SK-N-SH (cell line): Measurements from ENCODE around the gene ATE1. TPM values are rescaled to one million over a fixed set of nuclear protein-coding genes. Genes with fewer than 3 reads are reported as not detected.

ENCODE experiments used
- CTCF ChIA-PET: fragments of 300-600, 350-600 bp; formaldehyde crosslinking; extraction: SDS; loops from one replicate; lab custom pipeline; 2021; lab: Yijun Ruan, JAX
- POLR2A ChIA-PET: fragments of 350-600 bp; sonication (Branson Sonifier 250); formaldehyde crosslinking; extraction: SDS; loops from one replicate; lab custom pipeline; 2020; ENCODE audit warnings: antibody characterized with exemption, inconsistent platforms; lab: Yijun Ruan, JAX
- DNase-seq: peaks from one replicate; pipeline ENCODE4 v3.0.0; 2012
- H2AFZ ChIP-seq: fragments of 200-600 bp; sonication (generic); 2 replicates; pipeline ENCODE4 v1.8.1; 2016; ENCODE audit warnings: antibody characterized with exemption, mild to moderate bottlenecking, low read depth
- H3F3A ChIP-seq: fragments of 200-600 bp; sonication (generic); replicated peaks from 2 replicates; pipeline ENCODE3; 2016; ENCODE audit warnings: antibody characterized with exemption, mild to moderate bottlenecking; ENCODE audit not compliant: insufficient read depth
- H3K27ac ChIP-seq, 2 experiments: fragments of 200-500 bp in 1 of 2; fragments of 200-600 bp in 1 of 2; sonication (Bioruptor generic) in 1 of 2; sonication (generic), shearing (Covaris generic) in 1 of 2; 2 replicates each; pipeline versions ENCODE4 v1.5.1 to v1.6.1; 2014 to 2016; ENCODE audit warnings: low read depth in 2 of 2, inconsistent platforms in 1 of 2, low read length in 1 of 2, mild to moderate bottlenecking in 1 of 2, mixed read lengths in 1 of 2
- H3K27me3 ChIP-seq: fragments of 200-600 bp; sonication (generic), shearing (Covaris generic); 2 replicates; pipeline ENCODE4 v1.6.1; 2016; ENCODE audit warnings: mixed run types; ENCODE audit not compliant: insufficient read depth
- H3K36me3 ChIP-seq, 2 experiments: fragments of 200-500 bp in 1 of 2; fragments of 200-600 bp in 1 of 2; sonication (Bioruptor generic) in 1 of 2; sonication (generic) in 1 of 2; replicated peaks in 1 of 2; 2 replicates each; pipeline versions ENCODE3 to v1.5.1; 2014 to 2016; ENCODE audit warnings: low read length in 1 of 2, mild to moderate bottlenecking in 1 of 2; ENCODE audit not compliant: insufficient read depth in 2 of 2, control insufficient read depth in 1 of 2
- H3K4me1 ChIP-seq, 2 experiments: fragments of 200-500 bp in 1 of 2; fragments of 200-600 bp in 1 of 2; sonication (Bioruptor generic) in 1 of 2; sonication (generic), shearing (Covaris generic) in 1 of 2; 2 replicates each; pipeline versions ENCODE4 v1.5.1 to v1.6.1; 2014 to 2016; ENCODE audit warnings: low read depth in 1 of 2, low read length in 1 of 2, mixed run types in 1 of 2; ENCODE audit not compliant: insufficient read depth in 2 of 2, control insufficient read depth in 1 of 2
- H3K4me2 ChIP-seq: fragments of 200-600 bp; sonication (generic), shearing (Covaris generic); 2 replicates; pipeline ENCODE4 v1.6.1; 2017; ENCODE audit warnings: mixed run types
- H3K4me3 ChIP-seq, 2 experiments: fragments of 200-500 bp in 1 of 2; fragments of 200-600 bp in 1 of 2; sonication (Bioruptor generic) in 1 of 2; sonication (generic), shearing (Covaris generic) in 1 of 2; 2 replicates each; pipeline versions ENCODE4 v1.5.1 to v1.8.1; 2014 to 2016; ENCODE audit warnings: low read depth in 2 of 2, inconsistent platforms in 1 of 2, low read length in 1 of 2, mild to moderate bottlenecking in 1 of 2, mixed read lengths in 1 of 2, moderate library complexity in 1 of 2
- H3K79me2 ChIP-seq: fragments of 200-600 bp; sonication (generic); 2 replicates; pipeline ENCODE4 v1.8.1; 2017; ENCODE audit warnings: mild to moderate bottlenecking; ENCODE audit not compliant: insufficient read depth
- H3K9ac ChIP-seq: fragments of 200-600 bp; sonication (generic); 2 replicates; pipeline ENCODE4 v1.6.1; 2017; ENCODE audit warnings: mixed run types
- H3K9me2 ChIP-seq: fragments of 200-600 bp; sonication (generic); 2 replicates; pipeline ENCODE4 v1.6.1; 2017; ENCODE audit warnings: mixed run types
- H3K9me3 ChIP-seq: fragments of 200-600 bp; sonication (generic); 2 replicates; pipeline ENCODE4 v1.6.1; 2017; ENCODE audit warnings: mixed run types, mild to moderate bottlenecking, moderate library complexity
- H4K20me1 ChIP-seq: fragments of 200-600 bp; sonication (generic); 2 replicates; pipeline ENCODE4 v1.6.1; 2017; ENCODE audit warnings: mild to moderate bottlenecking, mixed run types; ENCODE audit not compliant: insufficient read depth
- CHD2 ChIP-seq: fragments of 150-350 bp; IDR thresholded peaks from 2 replicates; pipeline ENCODE4 v1.6.1; 2018; ENCODE audit warnings: low read length; ENCODE audit not compliant: partially characterized antibody
- CTCF ChIP-seq: fragments of 200-600 bp; sonication (generic); IDR thresholded peaks from 2 replicates; pipeline ENCODE4 v1.6.1; 2017; ENCODE audit warnings: antibody characterized with exemption, mild to moderate bottlenecking, moderate library complexity
- ELF1 ChIP-seq: IDR thresholded peaks from 2 replicates; pipeline ENCODE4 v1.4.0; 2012
- EZH2phosphoT487 ChIP-seq: fragments of 200-600 bp; sonication (generic); IDR thresholded peaks from 2 replicates; pipeline ENCODE4 v1.6.1; 2017; ENCODE audit warnings: low read depth, mixed run types, mild to moderate bottlenecking, antibody characterized with exemption, moderate library complexity, borderline replicate concordance
- FOXM1 ChIP-seq: IDR thresholded peaks from 2 replicates; pipeline ENCODE4 v1.4.0; 2012; ENCODE audit warnings: low read depth, mild to moderate bottlenecking
- GATA2 ChIP-seq: sonication (generic); formaldehyde crosslinking; IDR thresholded peaks from 2 replicates; pipeline ENCODE4 v1.5.0; 2020; ENCODE audit warnings: mild to moderate bottlenecking, missing genetic modification reagents
- MAX ChIP-seq: IDR thresholded peaks from 2 replicates; pipeline ENCODE4 v1.4.0; 2012; ENCODE audit warnings: low read depth
- MEF2A ChIP-seq: IDR thresholded peaks from 2 replicates; pipeline ENCODE4 v1.4.0; 2012; ENCODE audit warnings: low read depth, borderline replicate concordance
- MXI1 ChIP-seq: IDR thresholded peaks from 2 replicates; pipeline ENCODE4 v1.6.1; 2012; ENCODE audit warnings: mild to moderate bottlenecking, low read depth, low read length, improper control_type of control experiment
- PBX3 ChIP-seq: IDR thresholded peaks from 2 replicates; pipeline ENCODE4; 2012
- POLR2AphosphoS5 ChIP-seq: IDR thresholded peaks from 2 replicates; pipeline ENCODE4 v1.6.1; 2012; ENCODE audit warnings: low read depth, low read length
- REST ChIP-seq: IDR thresholded peaks from 2 replicates; pipeline ENCODE4 v1.6.1; 2012; ENCODE audit warnings: mild to moderate bottlenecking, low read depth, low read length, moderate library complexity
- RFX5 ChIP-seq: IDR thresholded peaks from 2 replicates; pipeline ENCODE4 v1.6.1; 2012; ENCODE audit warnings: mild to moderate bottlenecking, improper control_type of control experiment, low read length
- RXRA ChIP-seq: IDR thresholded peaks from 2 replicates; pipeline ENCODE4 v1.4.0; 2012; ENCODE audit warnings: low read depth, mild to moderate bottlenecking, borderline replicate concordance
- SIN3A ChIP-seq: IDR thresholded peaks from 2 replicates; pipeline ENCODE4 v1.6.1; 2012; ENCODE audit warnings: low read depth, mild to moderate bottlenecking, low read length, moderate library complexity, borderline replicate concordance
- SMC3 ChIP-seq: IDR thresholded peaks from 2 replicates; pipeline ENCODE4 v1.6.1; 2012; ENCODE audit warnings: low read depth, low read length, improper control_type of control experiment
- USF1 ChIP-seq: IDR thresholded peaks from 2 replicates; pipeline ENCODE4 v1.4.0; 2012; ENCODE audit warnings: low read depth, borderline replicate concordance
- USF2 ChIP-seq: fragments of 150-350 bp; IDR thresholded peaks from 2 replicates; pipeline ENCODE4 v1.6.1; 2017; ENCODE audit warnings: antibody characterized with exemption, low read length, low read depth, borderline replicate concordance
- YY1 ChIP-seq: IDR thresholded peaks from 2 replicates; pipeline ENCODE4 v1.4.0; 2012; ENCODE audit warnings: low read depth, mild to moderate bottlenecking
- ZBTB33 ChIP-seq: IDR thresholded peaks from 2 replicates; pipeline ENCODE4 v1.4.0; 2012; ENCODE audit warnings: low read depth, borderline replicate concordance
- whole genome bisulfite sequencing: methylation state at CpG from one replicate; pipeline ENCODE4 v1.1.6; 2017; ENCODE audit warnings: low lambda C conversion rate; 5-methylcytosine and 5-hydroxymethylcytosine counted together
- polyA plus RNA-seq, 3 experiments: library from polyadenylated mRNA; depleted of rRNA; stranded (reverse); fragments of >200 nt; gene quantifications; 2 replicates each; pipeline ENCODE4 v1.2.3, GENCODE V29; 2012

Gene ATE1
- 6.3 and 7.2 TPM in 2 replicates for polyA plus RNA-seq (2012; rRNA removed)
- 9.7 and 11.3 TPM in 2 replicates for polyA plus RNA-seq (2012; cell fraction: cytosol; rRNA removed)
- polyA plus RNA-seq (2012; cell fraction: nucleus; rRNA removed), result 4.2 and 10.4 TPM in 2 replicates

GRCh38 chr10:121927841-121928527 is at the start of gene ATE1:
Gene ATE1, minus strand, starts transcription at chr10:121928031. Its CDS starts 82 bp downstream, at chr10:121927949.
- H3K36me3 ChIP-seq, result peaks cover 0 to 4% of the 10 kb centered on the region in 2 experiments
- TF ChIP-seq MAX, result peak; percentile 81
- TF ChIP-seq MEF2A, result no peak; the same call in 1 of the 2 replicates
- no peak for TF ChIP-seq USF1
- TF ChIP-seq YY1, result peak; percentile 98
- TF ChIP-seq CTCF, result no peak
- no peak for TF ChIP-seq RXRA
- no peak for TF ChIP-seq PBX3
- TF ChIP-seq REST, result peak; percentile 52; the same call in 1 of the 2 replicates
- no peak for TF ChIP-seq FOXM1
- peak; percentile 56; the same call in 1 of the 2 replicates for TF ChIP-seq ELF1
- TF ChIP-seq ZBTB33, result peak; percentile 93
- no peak for TF ChIP-seq USF2
- no peak for TF ChIP-seq SMC3
- no peak for TF ChIP-seq GATA2 (CRISPR knock-in tag)
- TF ChIP-seq EZH2phosphoT487, result no peak
- peak; percentile 87 for TF ChIP-seq POLR2AphosphoS5
- peak; percentile 71; the same call in 1 of the 2 replicates for TF ChIP-seq SIN3A
- TF ChIP-seq CHD2, result peak; percentile 93
- peak; percentile 54 for TF ChIP-seq MXI1
- no peak for TF ChIP-seq RFX5

More at GRCh38 chr10:121927841-121928527, at the start of gene ATE1:
- under 1% methylated on average over 44 of the region's 87 CpGs for WGBS
- Histone ChIP-seq H3K4me1 (peaks cover 0 to 7% of the 10 kb centered on the region in 2 experiments; a peak in 2 of 4 replicates), H3K9me3 (no peaks in the 10 kb centered on the region), H3K9me2 (no peaks in the 10 kb centered on the region), H3K27me3 (no peaks in the 10 kb centered on the region), H4K20me1 (no peaks in the 10 kb centered on the region), H3K4me3 (peak within 1 kb of the TSS; percentile 76 to 92), H3K79me2 (peaks cover 59% of the 10 kb centered on the region), H3F3A (peaks cover 12% of the 10 kb centered on the region), H3K27ac (peak within 1 kb of the TSS; percentile 88 to 98), H3K4me2 (peak within 1 kb of the TSS; percentile 92), H3K9ac (peak within 1 kb of the TSS; percentile 97), H2AFZ (peak within 1 kb of the TSS; percentile 82)
- DNase-seq, result peak; percentile 94
- POLR2A ChIA-PET, result interaction anchor here (0.6 to 1.4 kb wide), 11 partner anchors 17 to 304 kb away, joined by 3 to 11 read pairs (median 4); partner anchors contain the start of gene NSMCE4A
- CTCF ChIA-PET, result interaction anchor here (1.0 to 2.1 kb wide), 3 partner anchors 8 to 97 kb away, joined by 3 to 7 read pairs (median 3); no protein-coding TSS in a partner anchor
